ENCODE data around the gene LENEP.

GRCh38 chr1:154999571-155000410, 6.4 kb downstream of the LENEP start:
- 0 out of 4 replicates have a peak, but pooled peaks of 1 of the 3 experiments have one; percentile 4 for TF ChIP-seq CTCF (IDR thresholded peaks at IDR 0.05; ENCODE audit: control extremely low read depth in 1 of 3, insufficient read depth in 1 of 3, low read depth in 1 of 3, low read length in 3 of 3)
- TF ChIP-seq RNF2 (IDR thresholded peaks at IDR 0.05; ENCODE audit: borderline replicate concordance, low read depth, low read length, missing control alignments, poor library complexity, severe bottlenecking): no peak
- no peak for TF ChIP-seq EZH2 (IDR thresholded peaks at IDR 0.05; ENCODE audit: low read depth, low read length, severe bottlenecking)
- no peak for TF ChIP-seq CREB1 (IDR thresholded peaks at IDR 0.05)
- TF ChIP-seq POLR2A (IDR thresholded peaks at IDR 0.05; ENCODE audit: control extremely low read depth in 1 of 2, low read depth in 2 of 2, low read length in 2 of 2): no peak
- TF ChIP-seq TAF1 (IDR thresholded peaks at IDR 0.05; ENCODE audit: low read depth, low read length): peak; percentile 48; the same call in 1 of the 2 replicates
- TF ChIP-seq RAD21 (IDR thresholded peaks at IDR 0.05 in 1 of 2, conservative IDR thresholded peaks at IDR 0.05 in 1 of 2; ENCODE audit: low read depth in 2 of 2, low read length in 2 of 2): no peak
- TF ChIP-seq RFX5 (IDR thresholded peaks at IDR 0.05; ENCODE audit: borderline replicate concordance, low read depth, low read length): no peak
- TF ChIP-seq MAFK (IDR thresholded peaks at IDR 0.05; ENCODE audit: low read depth, low read length): no peak
- TF ChIP-seq GABPA (IDR thresholded peaks at IDR 0.05; ENCODE audit: borderline replicate concordance, insufficient read depth, low read length): no peak
